CD4-positive, alpha-beta T cell treated with Interleukin-1 beta for 1 hour (primary cell): ENCODE results near the gene GCNT1.
"Not testable (repeated sequence)": the region's sequence is repeated elsewhere in the genome, so short reads cannot be mapped to it uniquely, and the experiment has no call there.

Experiments
- DNase-seq, 2 donors: peaks; one replicate each; pipeline ENCODE4 v3.0.0-alpha.2; 2020 to 2022

The GCNT1 gene

GRCh38 chr9:76493496-76493895 is 34.5 kb downstream of the GCNT1 start:
- DNase-seq = not testable (repeated sequence)

- DNase-seq = no peak
Measured at GRCh38 chr9:76500061-76500460, 41.1 kb downstream of the GCNT1 start.

- no peak for DNase-seq
Measured at GRCh38 chr9:76502746-76503145, 43.8 kb downstream of the GCNT1 start.

- no peak for DNase-seq
Measured at GRCh38 chr9:76510041-76510440, 51.1 kb downstream of the GCNT1 start.

GRCh38 chr9:76510446-76510845 is 51.5 kb downstream of the GCNT1 start:
- DNase-seq = no peak

GRCh38 chr9:76512826-76513225 is 53.8 kb downstream of the GCNT1 start:
- no peak for DNase-seq

- peak in 1 of 2 donors; percentile 11 for DNase-seq
Measured at GRCh38 chr9:76516350-76516749, 57.4 kb downstream of the GCNT1 start.

- no peak for DNase-seq
Measured at GRCh38 chr9:76516871-76517270, 57.9 kb downstream of the GCNT1 start.

GRCh38 chr9:76519075-76519835 is 60.3 kb downstream of the GCNT1 start:
- no peak for DNase-seq

- no peak for DNase-seq
Measured at GRCh38 chr9:76521244-76521681, 62.3 kb downstream of the GCNT1 start.

GRCh38 chr9:76521906-76522305 is 62.9 kb downstream of the GCNT1 start:
- no peak for DNase-seq

- not testable (repeated sequence) for DNase-seq
Measured at GRCh38 chr9:76523617-76524200, 64.7 kb downstream of the GCNT1 start.

- no peak for DNase-seq
Measured at GRCh38 chr9:76525196-76525595, 66.2 kb downstream of the GCNT1 start.

- no peak for DNase-seq
Measured at GRCh38 chr9:76526026-76526425, 67.0 kb downstream of the GCNT1 start.

GRCh38 chr9:76528056-76528455 is 69.1 kb downstream of the GCNT1 start:
- DNase-seq = no peak

- no peak for DNase-seq
Measured at GRCh38 chr9:76528642-76529190, 69.7 kb downstream of the GCNT1 start.

GRCh38 chr9:76529653-76530052 is 70.7 kb downstream of the GCNT1 start:
- DNase-seq = no peak

GRCh38 chr9:76530458-76531110 is 71.6 kb downstream of the GCNT1 start:
- no peak for DNase-seq

- no peak for DNase-seq
Measured at GRCh38 chr9:76531231-76531780, 72.3 kb downstream of the GCNT1 start.

GRCh38 chr9:76532877-76533276 is 73.9 kb downstream of the GCNT1 start:
- not testable (repeated sequence) for DNase-seq

GRCh38 chr9:76534026-76534425 is 75.0 kb downstream of the GCNT1 start:
- DNase-seq = no peak

- no peak for DNase-seq
Measured at GRCh38 chr9:76537150-76537646, 78.2 kb downstream of the GCNT1 start.

- no peak for DNase-seq
Measured at GRCh38 chr9:76539180-76539579, 80.2 kb downstream of the GCNT1 start.
